ENCODE results near the gene TMEM145. TPM values are rescaled to one million over a fixed set of nuclear protein-coding genes. Genes with fewer than 3 reads are reported as not detected.

Gene TMEM145
- total RNA-seq, 4 donors from 2014 or later, result 0.69 TPM; not detected in 3

GRCh38 chr19:42278452-42279154, 34.5 kb upstream of the TMEM145 start:
- Histone ChIP-seq H3K4me3 (no peak overlapping the region), H3K4me1 (peaks cover 6 to 43% of the 10 kb centered on the region in 2 donors), H3K27me3 (no peaks in the 10 kb centered on the region), H3K9me3 (no peaks in the 10 kb centered on the region), H3K27ac (peak overlapping the region; percentile 97), H3K36me3 (no peaks in the 10 kb centered on the region)
- no peak for TF ChIP-seq CTCF (IDR thresholded peaks at IDR 0.05)
- TF ChIP-seq POLR2A (IDR thresholded peaks at IDR 0.05), result no peak
- intact Hi-C loops (cut with DNase I; ENCODE audit: low total_unique reads), result no loop called here
- DNase-seq, result peak; percentile 35 to 41

- no peaks in the 10 kb centered on the region for H3K36me3 ChIP-seq
- intact Hi-C loops (cut with DNase I; ENCODE audit: low total_unique reads), result no loop called here
These were observed 33.8 kb upstream of the TMEM145 start for GRCh38 chr19:42279155-42279901.

GRCh38 chr19:42279902-42280814, 33.0 kb upstream of the TMEM145 start:
- Histone ChIP-seq H3K36me3 (no peaks in the 10 kb centered on the region), H3K9me3 (no peaks in the 10 kb centered on the region), H3K27ac (peak overlapping the region; percentile 97), H3K4me1 (peaks cover 6 to 49% of the 10 kb centered on the region in 2 donors), H3K27me3 (no peaks in the 10 kb centered on the region), H3K4me3 (peak overlapping the region; percentile 58 to 87)
- TF ChIP-seq POLR2A (IDR thresholded peaks at IDR 0.05) (peak in 1 of 2 donors; percentile 66), CTCF (IDR thresholded peaks at IDR 0.05) (peak; percentile 91 to 95 (median 94))
- intact Hi-C loops (cut with DNase I; ENCODE audit: low total_unique reads), result no loop called here
- DNase-seq, result peak; percentile 94 to 95

More at GRCh38 chr19:42279155-42279901, 33.8 kb upstream of the TMEM145 start:
- H3K4me3 ChIP-seq, result peak overlapping the region; percentile 58 to 87
- H3K9me3 ChIP-seq, result no peaks in the 10 kb centered on the region
- H3K27me3 ChIP-seq, result no peaks in the 10 kb centered on the region
- peak overlapping the region; percentile 97 for H3K27ac ChIP-seq
- H3K4me1 ChIP-seq, result peaks cover 6 to 43% of the 10 kb centered on the region in 2 donors
- TF ChIP-seq CTCF (IDR thresholded peaks at IDR 0.05) (no peak), POLR2A (IDR thresholded peaks at IDR 0.05) (no peak)
- DNase-seq, result no peak

- H3K4me3 ChIP-seq, result peak overlapping the region; percentile 58 to 87
- H3K27me3 ChIP-seq, result no peaks in the 10 kb centered on the region
- peak overlapping the region; percentile 97 for H3K27ac ChIP-seq
- intact Hi-C loops (cut with DNase I; ENCODE audit: low total_unique reads), result no loop called here
- no peaks in the 10 kb centered on the region for H3K9me3 ChIP-seq
- no peak for TF ChIP-seq POLR2A (IDR thresholded peaks at IDR 0.05)
- no peak for TF ChIP-seq CTCF (IDR thresholded peaks at IDR 0.05)
- peaks cover 6 to 55% of the 10 kb centered on the region in 2 donors for H3K4me1 ChIP-seq
- peak; percentile 86 to 90 for DNase-seq
- no peaks in the 10 kb centered on the region for H3K36me3 ChIP-seq
These were observed 32.3 kb upstream of the TMEM145 start for GRCh38 chr19:42280815-42281145.

Measured in uterus (tissue), 4 donors.